Large intestine (tissue), 3 donors: ENCODE results near the gene SELENON. TPM values are rescaled to one million over a fixed set of nuclear protein-coding genes. Genes with fewer than 3 reads are reported as not detected.
"Not testable (repeated sequence)": the region's sequence is repeated elsewhere in the genome, so short reads cannot be mapped to it uniquely, and the experiment has no call there.

ENCODE experiments used
- DNase-seq, 2 donors: peaks; one replicate each; pipeline versions ENCODE4 v3.0.0 to v3.0.0-alpha.2; 2013
- H3K27ac ChIP-seq: one replicate; pipeline ENCODE4 v1.5.1; 2013; ENCODE audit warnings: low read length
- H3K27me3 ChIP-seq: 2 replicates; pipeline ENCODE4 v1.6.1; 2013; ENCODE audit warnings: low read length; ENCODE audit not compliant: control insufficient read depth, insufficient read depth
- H3K36me3 ChIP-seq: 2 replicates; pipeline ENCODE4 v1.6.1; 2013; ENCODE audit warnings: low read length; ENCODE audit not compliant: control insufficient read depth, insufficient read depth
- H3K4me1 ChIP-seq: one replicate; pipeline ENCODE4 v1.6.1; 2013; ENCODE audit warnings: low read length; ENCODE audit not compliant: control insufficient read depth, insufficient read depth
- H3K4me3 ChIP-seq: one replicate; pipeline ENCODE4 v1.5.1; 2013; ENCODE audit warnings: low read length
- H3K9me3 ChIP-seq: one replicate; pipeline ENCODE4 v1.6.1; 2013; ENCODE audit warnings: mild to moderate bottlenecking, low read depth, low read length, moderate library complexity; ENCODE audit not compliant: control insufficient read depth
- WGBS: methylation state at CpG from one replicate; pipeline ENCODE4 v1.1.5; 2013; ENCODE audit warnings: low lambda C conversion rate; ENCODE audit not compliant: insufficient coverage; 5-methylcytosine and 5-hydroxymethylcytosine counted together
- polyA plus RNA-seq: library from polyadenylated mRNA; unstranded; fragments of 120-200 nt; gene quantifications from one replicate; pipeline ENCODE4 v1.2.1, GENCODE V29; 2013

SELENON gene
- polyA plus RNA-seq, 1 donor, result 62.9 TPM

- Histone ChIP-seq H3K36me3 (peaks cover 79% of the 10 kb centered on the region), H3K27me3 (no peaks in the 10 kb centered on the region), H3K4me1 (peaks cover 20% of the 10 kb centered on the region), H3K9me3 (no peaks in the 10 kb centered on the region), H3K27ac (peak overlapping the region; percentile 10), H3K4me3 (no peak overlapping the region)
- no peak for DNase-seq
- no CpG with 5 or more reads among the region's 5 CpGs for WGBS
Measured at GRCh38 chr1:25831569-25832196, 31.7 kb downstream of the SELENON start.

GRCh38 chr1:25832336-25833037, 32.5 kb downstream of the SELENON start:
- Histone ChIP-seq H3K4me1 (peaks cover 20% of the 10 kb centered on the region), H3K4me3 (no peak overlapping the region), H3K27me3 (no peaks in the 10 kb centered on the region), H3K9me3 (no peaks in the 10 kb centered on the region), H3K27ac (peak overlapping the region; percentile 10), H3K36me3 (peaks cover 72% of the 10 kb centered on the region)
- peak; percentile 31 to 68 for DNase-seq
- WGBS, result no CpG with 5 or more reads among the region's 6 CpGs

DNA sequence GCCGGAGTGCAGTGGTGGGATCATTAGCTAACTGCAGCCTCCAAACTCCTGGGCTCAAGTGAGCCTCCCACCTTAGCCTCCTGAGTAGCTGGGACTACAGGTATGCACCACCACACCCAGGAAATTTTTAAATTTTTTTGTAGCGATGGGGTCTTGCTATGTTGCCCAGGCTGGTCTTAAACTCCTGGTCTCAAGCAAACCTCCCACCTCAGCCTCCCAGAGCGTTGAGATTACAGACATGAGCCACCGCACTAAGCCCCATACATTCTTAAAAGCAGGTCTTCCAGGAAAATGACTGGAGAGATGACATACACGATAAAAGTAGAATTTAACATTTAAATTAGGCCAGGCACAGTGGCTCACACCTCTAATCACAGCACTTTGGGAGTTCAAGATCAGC, 33.2 kb downstream of the SELENON start:
- Histone ChIP-seq H3K4me1 (peaks cover 20% of the 10 kb centered on the region), H3K27me3 (no peaks in the 10 kb centered on the region), H3K9me3 (no peaks in the 10 kb centered on the region), H3K27ac (no peak overlapping the region), H3K4me3 (no peak overlapping the region), H3K36me3 (peaks cover 65% of the 10 kb centered on the region)
- no peak for DNase-seq
- WGBS, result no CpG with 5 or more reads among the region's 5 CpGs

DNA sequence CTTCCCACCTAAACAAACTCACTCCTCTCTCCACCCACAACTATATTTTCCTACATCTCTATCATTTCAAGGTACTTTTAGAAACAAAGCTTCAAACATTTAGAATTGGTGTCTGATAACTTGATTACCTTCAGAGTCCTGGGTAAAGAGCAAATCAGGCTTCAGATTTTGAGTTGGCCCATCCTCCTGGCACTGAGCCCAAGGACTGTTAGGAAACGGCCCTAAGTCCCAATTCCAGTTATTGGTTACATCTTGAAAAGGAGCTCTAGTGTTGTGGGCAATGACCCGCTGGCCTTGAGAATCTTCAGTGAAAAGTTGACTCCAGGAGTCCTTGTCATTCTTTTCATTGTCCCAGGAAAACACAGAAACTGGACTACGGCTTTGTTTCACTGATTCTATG, 34.9 kb downstream of the SELENON start:
- Histone ChIP-seq H3K4me3 (no peak overlapping the region), H3K27me3 (no peaks in the 10 kb centered on the region), H3K27ac (no peak overlapping the region), H3K9me3 (no peaks in the 10 kb centered on the region), H3K36me3 (peaks cover 50% of the 10 kb centered on the region), H3K4me1 (peaks cover 20% of the 10 kb centered on the region)
- no peak for DNase-seq
- WGBS, result no CpG with 5 or more reads among the region's 3 CpGs

GRCh38 chr1:25836695-25837094, 36.7 kb downstream of the SELENON start:
- peaks cover 32% of the 10 kb centered on the region for H3K36me3 ChIP-seq
- peaks cover 14% of the 10 kb centered on the region for H3K4me1 ChIP-seq
- DNase-seq, result no peak
- H3K27ac ChIP-seq, result no peak overlapping the region
- H3K4me3 ChIP-seq, result no peak overlapping the region
- H3K27me3 ChIP-seq, result no peaks in the 10 kb centered on the region
- H3K9me3 ChIP-seq, result no peaks in the 10 kb centered on the region
- WGBS, result no CpG with 5 or more reads among the region's 3 CpGs

DNA sequence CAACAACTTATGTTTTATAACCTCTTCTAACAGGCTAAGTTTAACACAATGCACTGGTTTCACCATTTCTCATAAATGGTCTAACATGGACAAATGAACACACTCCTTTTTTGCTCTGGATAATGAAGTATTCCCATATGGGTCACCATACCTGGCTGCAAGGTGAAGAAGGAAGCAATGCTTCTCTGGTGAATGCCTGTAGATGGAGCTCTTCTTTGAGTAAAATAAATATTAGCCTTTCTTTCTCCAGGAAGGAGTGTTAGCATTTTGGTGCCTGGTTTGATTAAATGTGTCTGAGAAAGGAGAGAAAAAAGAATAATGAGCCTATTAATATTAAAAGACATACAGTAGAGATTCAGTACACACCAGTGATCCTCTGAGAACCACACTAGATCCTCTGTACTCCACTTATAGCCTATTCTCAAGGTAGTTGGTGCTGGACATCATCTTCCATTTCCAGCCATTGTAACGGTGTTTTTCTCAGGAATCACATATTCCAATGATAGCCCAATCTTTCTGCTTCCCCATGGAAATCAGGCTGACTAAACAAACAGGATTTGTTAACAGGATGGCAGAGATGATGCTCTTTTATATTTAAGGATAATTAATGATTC, 37.4 kb downstream of the SELENON start:
- Histone ChIP-seq H3K4me3 (no peak overlapping the region), H3K9me3 (no peaks in the 10 kb centered on the region), H3K27ac (no peak overlapping the region), H3K27me3 (no peaks in the 10 kb centered on the region), H3K4me1 (peaks cover 7% of the 10 kb centered on the region), H3K36me3 (peaks cover 25% of the 10 kb centered on the region)
- DNase-seq, result peak in 1 of 2 donors; percentile 44
- WGBS, result no CpG with 5 or more reads among the region's 1 CpG

- 47% methylated on average over 1 of the region's 4 CpGs for WGBS
- not testable (repeated sequence) for H3K4me3 ChIP-seq, DNase-seq
Measured at GRCh38 chr1:25839808-25840207, 39.8 kb downstream of the SELENON start.

DNA sequence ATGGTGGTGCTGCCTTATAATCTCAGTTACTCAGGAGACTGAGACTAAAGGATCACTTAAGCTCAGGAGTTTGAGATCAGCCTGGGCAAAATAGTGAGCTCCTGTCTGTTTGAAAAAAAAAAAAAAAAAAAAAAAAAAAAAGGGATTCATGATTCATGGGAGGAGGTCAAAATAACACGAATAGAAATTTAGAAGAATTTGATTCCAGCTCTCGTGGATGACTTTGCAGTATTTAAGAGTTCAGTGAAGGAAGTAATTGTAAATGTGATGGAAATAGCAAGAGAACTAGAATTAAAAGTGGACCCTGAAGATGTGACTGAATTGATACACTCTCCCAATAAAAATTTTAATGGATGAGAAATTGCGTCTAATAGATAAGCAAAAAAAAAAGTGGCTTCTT, 43.5 kb downstream of the SELENON start:
- no peak for DNase-seq
- WGBS, result 100% methylated on average over 1 of the region's 3 CpGs
- no peaks in the 10 kb centered on the region for H3K36me3 ChIP-seq
- H3K27ac ChIP-seq, result no peak overlapping the region
- H3K9me3 ChIP-seq, result no peaks in the 10 kb centered on the region
- no peaks in the 10 kb centered on the region for H3K4me1 ChIP-seq
- no peak overlapping the region for H3K4me3 ChIP-seq
- H3K27me3 ChIP-seq, result no peaks in the 10 kb centered on the region

More at GRCh38 chr1:25839808-25840207, 39.8 kb downstream of the SELENON start:
- not testable (repeated sequence) for H3K27ac ChIP-seq, H3K9me3 ChIP-seq, H3K36me3 ChIP-seq, H3K27me3 ChIP-seq, H3K4me1 ChIP-seq

GRCh38 chr1:25844536-25845337, 44.7 kb downstream of the SELENON start:
- Histone ChIP-seq H3K27me3 (no peaks in the 10 kb centered on the region), H3K4me3 (no peak overlapping the region), H3K36me3 (no peaks in the 10 kb centered on the region), H3K4me1 (no peaks in the 10 kb centered on the region), H3K27ac (no peak overlapping the region), H3K9me3 (no peaks in the 10 kb centered on the region)
- 91% methylated on average over 1 of the region's 3 CpGs for WGBS
- no peak for DNase-seq

- no peaks in the 10 kb centered on the region for H3K9me3 ChIP-seq
- no peaks in the 10 kb centered on the region for H3K36me3 ChIP-seq
- no peaks in the 10 kb centered on the region for H3K27me3 ChIP-seq
- H3K4me1 ChIP-seq, result no peaks in the 10 kb centered on the region
- no peak overlapping the region for H3K4me3 ChIP-seq
- DNase-seq, result no peak
- H3K27ac ChIP-seq, result no peak overlapping the region
- 60% methylated on average over 1 of the region's 5 CpGs for WGBS
Measured at GRCh38 chr1:25845664-25846063, 45.7 kb downstream of the SELENON start.
